GF-D8 (cell line): Measurements from ENCODE around the gene KCNAB3.

Experiments used
- DNase-seq: peaks from one replicate; lab custom pipeline; 2025; lab: John Stamatoyannopoulos, UW

Gene KCNAB3

DNA sequence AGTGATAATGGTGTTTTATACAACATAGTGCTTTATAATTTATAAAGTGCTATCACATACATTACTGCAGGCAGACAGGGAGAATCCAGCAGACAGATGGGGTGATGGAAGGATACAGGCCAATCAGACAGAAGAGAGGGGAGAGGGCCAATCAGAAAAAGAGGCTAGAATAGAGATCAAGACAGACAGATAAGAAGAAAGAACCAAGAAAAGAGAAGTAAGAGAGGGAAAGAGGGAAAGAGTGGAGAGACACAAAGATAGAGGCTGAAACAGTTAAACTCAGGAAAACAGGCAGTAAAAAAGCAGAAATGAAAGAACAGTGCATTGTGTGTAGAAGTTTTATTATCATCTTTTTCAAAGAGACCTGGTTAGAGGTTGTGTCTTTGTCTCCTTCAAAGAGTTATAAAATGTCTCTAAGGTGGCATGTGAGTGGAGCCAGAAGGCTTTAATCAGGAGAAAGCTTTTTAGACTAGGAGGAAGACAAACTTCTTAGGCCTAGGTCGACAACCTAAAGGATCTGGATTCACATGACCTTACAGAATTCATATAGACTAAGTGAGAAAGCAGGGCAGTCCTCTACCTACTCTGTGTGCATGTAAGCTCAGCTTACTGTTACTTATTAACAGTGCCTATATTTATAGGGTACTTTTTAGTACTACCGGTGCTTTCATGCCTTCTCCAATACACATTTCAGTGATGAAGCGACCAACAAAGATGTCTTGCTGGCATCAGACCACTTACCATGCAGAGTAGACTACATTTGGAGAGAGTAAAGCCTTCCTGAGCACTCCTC, 49.4 kb downstream of the KCNAB3 start:
- no peak for DNase-seq

DNA sequence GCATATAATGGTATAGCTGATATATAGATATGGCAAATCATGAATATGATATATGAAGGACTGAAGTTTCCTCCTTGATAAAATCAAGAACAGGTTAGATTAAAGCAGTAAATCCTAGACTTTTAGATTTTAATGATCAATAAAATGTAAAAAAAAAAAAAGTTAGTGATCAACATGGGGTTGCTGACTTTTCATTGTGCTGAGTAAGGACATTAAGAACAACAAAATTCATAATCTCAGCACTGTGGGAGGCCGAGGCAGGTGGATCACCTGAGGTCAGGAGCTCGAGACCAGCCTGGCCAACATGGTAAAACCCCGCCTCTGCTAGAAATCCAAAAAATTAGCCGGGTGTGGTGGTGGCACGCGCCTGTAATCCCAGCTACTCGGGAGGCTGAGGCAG, 51.4 kb downstream of the KCNAB3 start:
- DNase-seq = no peak

DNA sequence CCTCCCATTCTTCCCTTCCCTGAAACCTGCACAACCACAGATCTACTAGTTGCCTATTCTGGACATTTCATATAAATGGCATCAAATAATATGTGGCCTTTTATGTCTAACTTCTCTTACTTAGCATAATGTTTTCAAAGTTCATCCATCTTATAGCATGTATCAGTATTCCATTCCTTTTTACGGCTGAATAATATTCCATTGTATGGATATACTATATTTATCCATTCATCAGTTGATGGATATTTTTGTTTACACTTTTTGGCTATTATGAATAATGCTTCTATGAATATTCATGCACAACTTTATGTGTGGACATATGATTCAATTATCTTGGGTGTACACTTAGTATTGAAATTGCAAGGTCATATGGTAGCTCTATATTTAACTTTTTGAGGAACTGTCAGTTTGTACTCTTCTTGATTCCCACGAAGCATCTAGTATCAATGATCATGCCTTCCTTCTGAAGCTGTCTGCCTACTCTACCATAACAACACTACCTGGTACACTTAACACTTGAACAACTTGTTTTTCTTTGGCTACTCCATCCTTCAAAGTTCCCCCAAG, 53.8 kb downstream of the KCNAB3 start:
- DNase-seq = no peak

- DNase-seq = no peak
Measured at GRCh38 chr17:7873051-7873450, 56.6 kb downstream of the KCNAB3 start.
